Measurements from ENCODE around the gene UBE2Q2.

UBE2Q2 gene

GRCh38 chr15:75928680-75929608 is 85.7 kb downstream of the UBE2Q2 start:
- DNase-seq: no peak

- DNase-seq: no peak
These were observed 86.7 kb downstream of the UBE2Q2 start for GRCh38 chr15:75929799-75930565.

GRCh38 chr15:75930866-75931265 is 87.6 kb downstream of the UBE2Q2 start:
- no peak for DNase-seq

GRCh38 chr15:75942464-75942863 is 99.2 kb downstream of the UBE2Q2 start:
- DNase-seq: no peak

- DNase-seq: no peak
These were observed 100.0 kb downstream of the UBE2Q2 start for GRCh38 chr15:75943246-75943645.

- DNase-seq: no peak
These were observed 100.5 kb downstream of the UBE2Q2 start for GRCh38 chr15:75943713-75944215.

GRCh38 chr15:75945953-75946352 is 102.7 kb downstream of the UBE2Q2 start:
- DNase-seq: no peak

- DNase-seq: no peak
These were observed 103.8 kb downstream of the UBE2Q2 start for GRCh38 chr15:75947092-75947491.

- no peak for DNase-seq
These were observed 105.6 kb downstream of the UBE2Q2 start for GRCh38 chr15:75948761-75949296.
